ENCODE results near the gene FSTL4.
"Not testable (repeated sequence)": the region's sequence is repeated elsewhere in the genome, so short reads cannot be mapped to it uniquely, and the experiment has no call there.

FSTL4 gene

GRCh38 chr5:133220851-133221674 is 391.3 kb downstream of the FSTL4 start:
- no peak for DNase-seq (ENCODE audit: low spot score)

- DNase-seq (ENCODE audit: low spot score): no peak
These were observed 393.0 kb downstream of the FSTL4 start for GRCh38 chr5:133219296-133219695.

GRCh38 chr5:133216138-133216537 is 396.2 kb downstream of the FSTL4 start:
- not testable (repeated sequence) for DNase-seq (ENCODE audit: low spot score)

- DNase-seq (ENCODE audit: low spot score): no peak
These were observed 398.1 kb downstream of the FSTL4 start for GRCh38 chr5:133214153-133214820.

GRCh38 chr5:133205649-133206048 is 406.7 kb downstream of the FSTL4 start:
- DNase-seq (ENCODE audit: low spot score): no peak

GRCh38 chr5:133205204-133205603 is 407.1 kb downstream of the FSTL4 start:
- no peak for DNase-seq (ENCODE audit: low spot score)

GRCh38 chr5:133203317-133204305 is 408.7 kb downstream of the FSTL4 start:
- no peak for DNase-seq (ENCODE audit: low spot score)

- DNase-seq (ENCODE audit: low spot score): no peak
These were observed 410.2 kb downstream of the FSTL4 start for GRCh38 chr5:133202066-133202665.

GRCh38 chr5:133201310-133201709 is 411.0 kb downstream of the FSTL4 start:
- no peak for DNase-seq (ENCODE audit: low spot score)

GRCh38 chr5:133200256-133200655 is 412.1 kb downstream of the FSTL4 start:
- no peak for DNase-seq (ENCODE audit: low spot score)

GRCh38 chr5:133199417-133200178 is 412.7 kb downstream of the FSTL4 start:
- DNase-seq (ENCODE audit: low spot score): no peak

- DNase-seq (ENCODE audit: low spot score): no peak
These were observed 413.8 kb downstream of the FSTL4 start for GRCh38 chr5:133198511-133198910.

GRCh38 chr5:133196441-133197085 is 415.8 kb downstream of the FSTL4 start:
- no peak for DNase-seq (ENCODE audit: low spot score)

- no peak for DNase-seq (ENCODE audit: low spot score)
These were observed 417.1 kb downstream of the FSTL4 start for GRCh38 chr5:133195250-133195649.

- DNase-seq (ENCODE audit: low spot score): no peak
These were observed 418.5 kb downstream of the FSTL4 start for GRCh38 chr5:133193794-133194193.

GRCh38 chr5:133192716-133193115 is 419.6 kb downstream of the FSTL4 start:
- no peak for DNase-seq (ENCODE audit: low spot score)

GRCh38 chr5:133189881-133190280 is 422.5 kb downstream of the FSTL4 start:
- DNase-seq (ENCODE audit: low spot score): no peak

- no peak for DNase-seq (ENCODE audit: low spot score)
These were observed 432.9 kb downstream of the FSTL4 start for GRCh38 chr5:133179405-133179804.

- peak; percentile 78 for DNase-seq (ENCODE audit: low spot score)
These were observed 441.5 kb downstream of the FSTL4 start for GRCh38 chr5:133170756-133171387.

GRCh38 chr5:133164759-133165158 is 447.6 kb downstream of the FSTL4 start:
- DNase-seq (ENCODE audit: low spot score): no peak

All from CD4-positive, alpha-beta T cell treated with Interleukin-6 at 100 ng/mL for 8 hours (primary cell).